K562 (cell line): Measurements from ENCODE around the gene RNF141. TPM values are rescaled to one million over a fixed set of nuclear protein-coding genes. Genes with fewer than 3 reads are reported as not detected.

Experiments used
- ELF4 ChIP-seq: fragments of 450-650 bp; formaldehyde crosslinking; IDR thresholded peaks from 2 replicates; pipeline ENCODE4 v1.4.0; 2022; ENCODE audit warnings: missing genetic modification characterization
- FOXA3 ChIP-seq, 2 experiments: fragments of 450-650 bp in 1 of 2; sonication (generic) in 1 of 2; formaldehyde crosslinking; IDR thresholded peaks in 1 of 2; conservative IDR thresholded peaks in 1 of 2; 2 replicates each; pipeline versions ENCODE4 v1.4.0 to v1.8.0; 2020 to 2022; ENCODE audit warnings: mild to moderate bottlenecking in 2 of 2, missing genetic modification reagents in 1 of 2
- LEF1 ChIP-seq: fragments of 450-650 bp; IDR thresholded peaks from 2 replicates; pipeline ENCODE4 v1.6.1; 2016; ENCODE audit warnings: mild to moderate bottlenecking
- MCM2 ChIP-seq: fragments of 450-650 bp; IDR thresholded peaks from 2 replicates; pipeline ENCODE4 v1.6.1; 2017; ENCODE audit warnings: low read depth, mild to moderate bottlenecking
- NCOR1 ChIP-seq: fragments of 450-650 bp; IDR thresholded peaks from 2 replicates; pipeline ENCODE4 v1.6.1; 2016; ENCODE audit warnings: mild to moderate bottlenecking, moderate library complexity
- NELFE ChIP-seq: IDR thresholded peaks from 2 replicates; pipeline ENCODE4 v1.6.1; 2011; ENCODE audit warnings: mild to moderate bottlenecking; ENCODE audit not compliant: insufficient read depth, insufficient read length
- NFATC3 ChIP-seq: fragments of 450-650 bp; IDR thresholded peaks from 2 replicates; pipeline ENCODE4 v1.6.1; 2017; ENCODE audit warnings: mild to moderate bottlenecking
- PHTF2 ChIP-seq: fragments of 250-450 bp; sonication (Bioruptor Pico); IDR thresholded peaks from 2 replicates; pipeline ENCODE4 v1.5.0; 2021; ENCODE audit warnings: mild to moderate bottlenecking
- RBBP5 ChIP-seq: fragments of 200-600 bp; sonication (generic); IDR thresholded peaks from 2 replicates; pipeline ENCODE4 v1.6.1; 2012; ENCODE audit warnings: borderline replicate concordance, mild to moderate bottlenecking, low read length, control low read depth, inconsistent platforms; ENCODE audit not compliant: insufficient read depth, poor library complexity, severe bottlenecking
- RBM17 ChIP-seq: fragments of 200-400 bp; formaldehyde crosslinking; IDR thresholded peaks from 2 replicates; pipeline ENCODE4 v1.6.1; 2017; ENCODE audit warnings: low read depth, mild to moderate bottlenecking, low read length, borderline replicate concordance
- SIRT6 ChIP-seq: IDR thresholded peaks from one replicate; pipeline ENCODE4 v1.6.1; 2012; ENCODE audit warnings: low read depth, mild to moderate bottlenecking, control low read depth, inconsistent platforms, low read length, moderate library complexity
- SP1 ChIP-seq: sonication (generic); formaldehyde crosslinking; IDR thresholded peaks from 2 replicates; pipeline ENCODE4 v1.8.1; 2022; ENCODE audit warnings: mild to moderate bottlenecking, missing genetic modification reagents
- SREBF1 ChIP-seq: fragments of 150-350 bp; IDR thresholded peaks from 2 replicates; pipeline ENCODE4 v1.6.1; 2014; ENCODE audit warnings: antibody characterized with exemption, low read depth, low read length, borderline replicate concordance
- ZFP1 ChIP-seq: fragments of 450-650 bp; formaldehyde crosslinking; IDR thresholded peaks from 2 replicates; pipeline ENCODE4 v1.4.0; 2020; ENCODE audit warnings: mild to moderate bottlenecking, mixed read lengths
- ZNF644 ChIP-seq: fragments of 200-800 bp; sonication (Bioruptor generic); IDR thresholded peaks from 2 replicates; pipeline ENCODE4 v1.6.1; 2016; ENCODE audit warnings: low read depth, missing genetic modification characterization, missing compliant biosample characterization
- ZNF696 ChIP-seq: fragments of 250-450 bp; sonication (Bioruptor Pico); conservative IDR thresholded peaks from 2 replicates; pipeline ENCODE4 v1.4.0; 2020; ENCODE audit warnings: mild to moderate bottlenecking, moderate library complexity
- polyA plus RNA-seq, 8 experiments: library from polyadenylated mRNA; depleted of rRNA in 4 of 8; stranded (reverse) in 5 of 8; unstranded in 3 of 8; fragments of >200 nt; fragmentation: Nextera tagmentation in 2 of 8; fragmentation: Illumina TruSeq in 1 of 8; extraction: Ambion mirVana in 2 of 8; extraction: Trizol in 1 of 8; gene quantifications; 2 replicates each; pipeline versions ENCODE4 v1.2.1 to v1.2.3, GENCODE V29; 2011 to 2014; ENCODE audit warnings: inconsistent platforms in 1 of 8, missing spikeins in 1 of 8
- total RNA-seq, 7 experiments: library from RNA; depleted of rRNA in 6 of 7; stranded (reverse); fragments of >200 nt in 6 of 7; fragmentation: Illumina TruSeq in 2 of 7; extraction: Trizol in 2 of 7; gene quantifications; 2 replicates each; pipeline versions ENCODE4 v1.2.1 to v1.2.3, GENCODE V29; 2011 to 2021; ENCODE audit warnings: low replicate concordance in 1 of 7
- TF ChIP-seq, protein P1 (sequence below): IDR thresholded peaks from 3 replicates; pipeline ENCODE4 v1.6.1; 2011; ENCODE audit warnings: borderline replicate concordance, mild to moderate bottlenecking, moderate library complexity; ENCODE audit not compliant: insufficient read length; ENCODE audit errors: extremely low read depth
- TF ChIP-seq, protein P2 (sequence below), 2 experiments: fragments of 250-450 bp in 1 of 2; fragments of 450-650 bp in 1 of 2; sonication (Bioruptor Pico) in 1 of 2; IDR thresholded peaks; 2 replicates each; pipeline versions ENCODE4 v1.6.1 to v1.8.0; 2016 to 2021; ENCODE audit warnings: mild to moderate bottlenecking in 2 of 2, moderate library complexity in 2 of 2, missing compliant biosample characterization in 1 of 2, missing genetic modification characterization in 1 of 2
- TF ChIP-seq, protein P3 (sequence below): fragments of 450-650 bp; formaldehyde crosslinking; IDR thresholded peaks from 2 replicates; pipeline ENCODE4 v1.4.0; 2022; ENCODE audit warnings: mild to moderate bottlenecking, moderate library complexity
- TF ChIP-seq, protein P4 (sequence below), 2 experiments: IDR thresholded peaks; 2 replicates each; pipeline ENCODE4 v1.6.1; 2012; ENCODE audit warnings: improper control_type of control experiment in 2 of 2, low read depth in 2 of 2, low read length in 2 of 2, borderline replicate concordance in 1 of 2

RNF141 gene
- total and polyA plus RNA-seq, 9 of the 15 experiments (the other 6 are each of a cell fraction or from before 2014, with no cell fraction given), result 9.7 to 51.9 (median 18.9) TPM

DNA sequence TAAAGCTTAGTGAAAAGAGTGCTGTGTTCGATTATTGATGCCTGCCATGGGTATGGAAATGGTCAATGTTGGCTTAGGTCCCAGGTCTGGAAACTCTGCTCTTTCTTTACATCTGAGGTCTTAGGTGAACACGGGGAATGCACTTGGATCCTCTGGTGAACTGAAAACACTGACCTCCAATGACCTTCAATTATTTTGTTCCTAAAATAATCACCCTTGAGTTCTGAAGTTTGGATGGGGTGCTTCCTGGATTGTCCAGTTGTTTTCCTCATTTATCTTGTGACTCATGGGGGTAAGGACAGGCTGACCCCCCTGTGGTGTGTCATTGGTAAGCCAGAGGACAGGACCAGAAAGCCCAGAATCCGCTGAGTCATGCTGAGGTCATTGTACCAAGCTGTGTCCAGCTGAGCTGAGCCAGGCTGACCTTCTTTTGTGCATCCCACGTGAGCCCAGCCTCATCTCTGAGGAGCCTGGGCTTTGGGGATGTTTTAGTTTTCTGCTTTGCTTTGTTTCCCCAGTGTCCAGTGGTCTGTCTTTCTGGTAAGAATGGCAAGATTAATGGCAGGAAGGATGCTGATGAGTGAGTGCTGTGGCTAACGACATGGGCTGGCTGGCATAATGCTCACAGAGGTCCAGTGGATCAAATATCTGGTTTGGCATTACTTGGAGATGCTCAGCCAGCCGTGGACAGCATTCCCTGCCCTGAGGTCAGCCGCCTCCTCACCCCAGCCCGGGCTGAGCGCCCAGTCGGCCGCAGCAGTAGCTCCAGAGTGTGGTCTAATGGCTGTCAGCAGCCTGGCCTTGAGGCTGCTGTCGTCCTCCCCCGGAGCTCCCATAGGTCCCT, 50.4 kb downstream of the RNF141 start (continued):
- TF ChIP-seq, protein P1, sequence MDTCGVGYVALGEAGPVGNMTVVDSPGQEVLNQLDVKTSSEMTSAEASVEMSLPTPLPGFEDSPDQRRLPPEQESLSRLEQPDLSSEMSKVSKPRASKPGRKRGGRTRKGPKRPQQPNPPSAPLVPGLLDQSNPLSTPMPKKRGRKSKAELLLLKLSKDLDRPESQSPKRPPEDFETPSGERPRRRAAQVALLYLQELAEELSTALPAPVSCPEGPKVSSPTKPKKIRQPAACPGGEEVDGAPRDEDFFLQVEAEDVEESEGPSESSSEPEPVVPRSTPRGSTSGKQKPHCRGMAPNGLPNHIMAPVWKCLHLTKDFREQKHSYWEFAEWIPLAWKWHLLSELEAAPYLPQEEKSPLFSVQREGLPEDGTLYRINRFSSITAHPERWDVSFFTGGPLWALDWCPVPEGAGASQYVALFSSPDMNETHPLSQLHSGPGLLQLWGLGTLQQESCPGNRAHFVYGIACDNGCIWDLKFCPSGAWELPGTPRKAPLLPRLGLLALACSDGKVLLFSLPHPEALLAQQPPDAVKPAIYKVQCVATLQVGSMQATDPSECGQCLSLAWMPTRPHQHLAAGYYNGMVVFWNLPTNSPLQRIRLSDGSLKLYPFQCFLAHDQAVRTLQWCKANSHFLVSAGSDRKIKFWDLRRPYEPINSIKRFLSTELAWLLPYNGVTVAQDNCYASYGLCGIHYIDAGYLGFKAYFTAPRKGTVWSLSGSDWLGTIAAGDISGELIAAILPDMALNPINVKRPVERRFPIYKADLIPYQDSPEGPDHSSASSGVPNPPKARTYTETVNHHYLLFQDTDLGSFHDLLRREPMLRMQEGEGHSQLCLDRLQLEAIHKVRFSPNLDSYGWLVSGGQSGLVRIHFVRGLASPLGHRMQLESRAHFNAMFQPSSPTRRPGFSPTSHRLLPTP, result no peak
- TF ChIP-seq NFATC3, result no peak
- 0 out of 2 replicates have a peak, but pooled peaks have one; percentile 73 for TF ChIP-seq ZNF644 (tag)
- TF ChIP-seq, protein P2, sequence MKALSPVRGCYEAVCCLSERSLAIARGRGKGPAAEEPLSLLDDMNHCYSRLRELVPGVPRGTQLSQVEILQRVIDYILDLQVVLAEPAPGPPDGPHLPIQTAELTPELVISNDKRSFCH (CRISPR knock-in tag; IDR thresholded peaks at IDR 0.05), result no peak
- TF ChIP-seq, protein P2 (tag; IDR thresholded peaks at IDR 0.05), result no peak
- TF ChIP-seq, protein P3, sequence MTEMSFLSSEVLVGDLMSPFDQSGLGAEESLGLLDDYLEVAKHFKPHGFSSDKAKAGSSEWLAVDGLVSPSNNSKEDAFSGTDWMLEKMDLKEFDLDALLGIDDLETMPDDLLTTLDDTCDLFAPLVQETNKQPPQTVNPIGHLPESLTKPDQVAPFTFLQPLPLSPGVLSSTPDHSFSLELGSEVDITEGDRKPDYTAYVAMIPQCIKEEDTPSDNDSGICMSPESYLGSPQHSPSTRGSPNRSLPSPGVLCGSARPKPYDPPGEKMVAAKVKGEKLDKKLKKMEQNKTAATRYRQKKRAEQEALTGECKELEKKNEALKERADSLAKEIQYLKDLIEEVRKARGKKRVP (CRISPR knock-in tag), result no peak
- 0 out of 2 replicates have a peak, but pooled peaks have one; percentile 40 for TF ChIP-seq LEF1
- no peak for TF ChIP-seq SREBF1
- TF ChIP-seq MCM2, result no peak
- TF ChIP-seq ELF4 (CRISPR knock-in tag), result no peak
- TF ChIP-seq, protein P4, sequence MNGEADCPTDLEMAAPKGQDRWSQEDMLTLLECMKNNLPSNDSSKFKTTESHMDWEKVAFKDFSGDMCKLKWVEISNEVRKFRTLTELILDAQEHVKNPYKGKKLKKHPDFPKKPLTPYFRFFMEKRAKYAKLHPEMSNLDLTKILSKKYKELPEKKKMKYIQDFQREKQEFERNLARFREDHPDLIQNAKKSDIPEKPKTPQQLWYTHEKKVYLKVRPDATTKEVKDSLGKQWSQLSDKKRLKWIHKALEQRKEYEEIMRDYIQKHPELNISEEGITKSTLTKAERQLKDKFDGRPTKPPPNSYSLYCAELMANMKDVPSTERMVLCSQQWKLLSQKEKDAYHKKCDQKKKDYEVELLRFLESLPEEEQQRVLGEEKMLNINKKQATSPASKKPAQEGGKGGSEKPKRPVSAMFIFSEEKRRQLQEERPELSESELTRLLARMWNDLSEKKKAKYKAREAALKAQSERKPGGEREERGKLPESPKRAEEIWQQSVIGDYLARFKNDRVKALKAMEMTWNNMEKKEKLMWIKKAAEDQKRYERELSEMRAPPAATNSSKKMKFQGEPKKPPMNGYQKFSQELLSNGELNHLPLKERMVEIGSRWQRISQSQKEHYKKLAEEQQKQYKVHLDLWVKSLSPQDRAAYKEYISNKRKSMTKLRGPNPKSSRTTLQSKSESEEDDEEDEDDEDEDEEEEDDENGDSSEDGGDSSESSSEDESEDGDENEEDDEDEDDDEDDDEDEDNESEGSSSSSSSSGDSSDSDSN (IDR thresholded peaks at IDR 0.05; ENCODE audit: borderline replicate concordance in 1 of 2, low read depth in 2 of 2, low read length in 2 of 2), result no peak
- TF ChIP-seq ZNF696 (CRISPR knock-in tag), result no peak
- no peak for TF ChIP-seq RBBP5
- no peak for TF ChIP-seq RBM17
- no peak for TF ChIP-seq SP1
- no peak for TF ChIP-seq FOXA3 (CRISPR knock-in tag; conservative IDR thresholded peaks at IDR 0.05 in 1 of 2, IDR thresholded peaks at IDR 0.05 in 1 of 2)
- TF ChIP-seq SIRT6, result no peak
- TF ChIP-seq ZFP1 (CRISPR knock-in tag), result no peak
- peak; percentile 45 for TF ChIP-seq NCOR1
- no peak for TF ChIP-seq NELFE
- no peak for TF ChIP-seq PHTF2 (CRISPR knock-in tag)
